GM18520 (cell line): ENCODE measurements around the gene AANAT.

Source experiments
- ATAC-seq: cut with Tn5 transposase; IDR thresholded peaks from one replicate; pipeline ENCODE4 v1.9.1; 2021; ENCODE audit not compliant: unreplicated experiment

Gene AANAT

GRCh38 chr17:76467366-76467765, at the start of gene AANAT:
Gene AANAT, plus strand, starts transcription at chr17:76467603. Its CDS starts 1,144 bp downstream, at chr17:76468747.
- no peak for ATAC-seq

GRCh38 chr17:76419576-76420260, 47.7 kb upstream of the AANAT start:
- no peak for ATAC-seq

GRCh38 chr17:76420356-76421043, 46.9 kb upstream of the AANAT start:
- no peak for ATAC-seq

- ATAC-seq: no peak
Observed at GRCh38 chr17:76421044-76421407, 46.4 kb upstream of the AANAT start.

GRCh38 chr17:76422406-76422805, 45.0 kb upstream of the AANAT start:
- ATAC-seq: no peak

GRCh38 chr17:76422860-76423259, 44.5 kb upstream of the AANAT start:
- no peak for ATAC-seq

- no peak for ATAC-seq
Observed at GRCh38 chr17:76426853-76427252, 40.5 kb upstream of the AANAT start.

- no peak for ATAC-seq
Observed at GRCh38 chr17:76427501-76428231, 39.7 kb upstream of the AANAT start.

- no peak for ATAC-seq
Observed at GRCh38 chr17:76428511-76428910, 38.9 kb upstream of the AANAT start.

- no peak for ATAC-seq
Observed at GRCh38 chr17:76431509-76431908, 35.9 kb upstream of the AANAT start.

GRCh38 chr17:76432004-76432403, 35.4 kb upstream of the AANAT start:
- no peak for ATAC-seq

- ATAC-seq: no peak
Observed at GRCh38 chr17:76432712-76433336, 34.6 kb upstream of the AANAT start.

- no peak for ATAC-seq
Observed at GRCh38 chr17:76433693-76434092, 33.7 kb upstream of the AANAT start.

GRCh38 chr17:76434870-76435269, 32.5 kb upstream of the AANAT start:
- ATAC-seq: no peak

- no peak for ATAC-seq
Observed at GRCh38 chr17:76435751-76436150, 31.7 kb upstream of the AANAT start.

GRCh38 chr17:76437467-76438402, 29.7 kb upstream of the AANAT start:
- ATAC-seq: no peak

GRCh38 chr17:76438906-76439305, 28.5 kb upstream of the AANAT start:
- ATAC-seq: no peak

- no peak for ATAC-seq
Observed at GRCh38 chr17:76439314-76439928, 28.0 kb upstream of the AANAT start.

GRCh38 chr17:76440751-76441362, 26.5 kb upstream of the AANAT start:
- no peak for ATAC-seq
